NT2/D1 (cell line): Measurements from ENCODE around the gene CD1D.

Experiments used
- YY1 ChIP-seq: IDR thresholded peaks from 2 replicates; pipeline ENCODE4 v1.6.1; 2011; ENCODE audit not compliant: insufficient read length, insufficient read depth
- ZNF274 ChIP-seq: IDR thresholded peaks from 2 replicates; pipeline ENCODE4 v1.6.1; 2011; ENCODE audit warnings: mild to moderate bottlenecking, low read depth, low read length

DNA sequence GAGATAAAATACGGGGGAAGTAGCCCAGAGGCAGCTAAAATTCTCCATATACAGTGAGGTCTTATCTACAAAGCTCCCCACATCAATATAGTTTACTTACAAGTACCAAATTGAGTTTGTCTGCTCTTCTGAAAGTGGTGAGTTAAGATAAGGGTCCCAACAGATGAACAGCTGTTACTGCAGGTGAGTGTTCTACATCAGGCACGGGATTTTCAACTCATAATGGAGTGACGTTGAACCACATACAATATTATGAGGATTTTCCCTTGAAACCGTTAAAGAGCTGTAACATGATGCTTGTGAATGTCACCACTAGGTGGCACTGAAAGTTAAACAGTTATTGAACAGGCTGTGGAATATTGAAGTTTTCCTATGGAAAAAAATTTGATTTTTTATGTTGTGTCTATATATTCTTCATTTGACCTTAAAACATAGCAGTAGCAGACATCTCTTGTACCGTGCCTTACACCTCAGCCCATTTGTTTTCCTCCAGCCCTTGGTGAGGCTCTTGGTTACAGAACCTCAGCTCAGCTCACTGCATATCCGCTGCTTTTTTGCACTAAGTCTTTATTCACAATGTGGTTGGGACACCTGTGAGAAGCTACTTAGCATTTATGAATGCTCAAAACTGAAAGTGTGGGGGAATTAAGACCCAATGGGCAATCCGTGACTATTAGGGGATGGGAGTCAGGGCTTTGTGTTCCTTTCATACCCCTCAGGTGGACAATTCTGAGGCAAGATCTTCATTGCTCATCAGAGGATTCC, 23.2 kb downstream of the CD1D start:
- TF ChIP-seq YY1, result no peak
- TF ChIP-seq ZNF274, result no peak
